Fibroblast of lung (primary cell): ENCODE data around the gene IHH. TPM values are rescaled to one million over a fixed set of nuclear protein-coding genes. Genes with fewer than 3 reads are reported as not detected.

Source experiments
- DNase-seq, 2 donors: peaks; one replicate each; pipeline versions ENCODE4 v3.0.0 to v3.0.0-alpha.2; 2010; ENCODE audit warnings: low read depth in 2 of 2
- H2AFZ ChIP-seq: 2 replicates; pipeline ENCODE4 v1.5.1; 2012; ENCODE audit warnings: low read length, control low read depth, inconsistent platforms
- H3K27ac ChIP-seq: 2 replicates; pipeline ENCODE4 v1.5.1; 2011; ENCODE audit warnings: low read length, control low read depth; ENCODE audit not compliant: insufficient read depth
- H3K27me3 ChIP-seq: 2 replicates; pipeline ENCODE4 v1.5.1; 2011; ENCODE audit warnings: mild to moderate bottlenecking, low read length; ENCODE audit not compliant: control insufficient read depth, insufficient read depth
- H3K36me3 ChIP-seq: 2 replicates; pipeline ENCODE4 v1.5.1; 2011; ENCODE audit warnings: low read length; ENCODE audit not compliant: control insufficient read depth, insufficient read depth
- H3K4me1 ChIP-seq: 2 replicates; pipeline ENCODE4 v1.5.1; 2011; ENCODE audit warnings: low read length; ENCODE audit not compliant: control insufficient read depth, insufficient read depth; ENCODE audit errors: extremely low read depth
- H3K4me2 ChIP-seq: 2 replicates; pipeline ENCODE4 v1.5.1; 2011; ENCODE audit warnings: low read length, control low read depth; ENCODE audit not compliant: insufficient read depth; ENCODE audit errors: extremely low read depth
- H3K4me3 ChIP-seq, 4 experiments: fragments of 200-600 bp in 1 of 4; sonication (generic) in 1 of 4; replicated peaks in 1 of 4; 2 replicates each; pipeline ENCODE4 v1.5.1; 2011 to 2016; ENCODE audit warnings: low read length in 4 of 4, low read depth in 3 of 4, mild to moderate bottlenecking in 3 of 4, control low read depth in 2 of 4, inconsistent platforms in 1 of 4, mixed read lengths in 1 of 4; ENCODE audit not compliant: insufficient read depth in 1 of 4; ENCODE audit errors: control extremely low read depth in 1 of 4
- H3K79me2 ChIP-seq: 2 replicates; pipeline ENCODE4 v1.5.1; 2012; ENCODE audit warnings: mild to moderate bottlenecking, low read length, inconsistent platforms; ENCODE audit not compliant: control insufficient read depth, insufficient read depth
- H3K9ac ChIP-seq: 2 replicates; pipeline ENCODE4 v1.5.1; 2011; ENCODE audit warnings: mild to moderate bottlenecking, low read length, control low read depth; ENCODE audit not compliant: insufficient read depth
- H3K9me3 ChIP-seq: 2 replicates; pipeline ENCODE4 v1.5.1; 2012; ENCODE audit warnings: low read depth, low read length; ENCODE audit not compliant: control insufficient read depth, insufficient read depth
- H4K20me1 ChIP-seq: 2 replicates; pipeline ENCODE4 v1.5.1; 2011; ENCODE audit warnings: low read length; ENCODE audit not compliant: control insufficient read depth, insufficient read depth; ENCODE audit errors: extremely low read depth
- EZH2 ChIP-seq: IDR thresholded peaks from 2 replicates; pipeline ENCODE4 v1.5.1; 2012; ENCODE audit warnings: low read length, control low read depth, mild to moderate bottlenecking; ENCODE audit errors: missing control alignments
- polyA plus RNA-seq, 2 donors: library from polyadenylated mRNA; depleted of rRNA in 1 of 2; stranded (reverse) in 1 of 2; unstranded in 1 of 2; fragments of >200 nt; gene quantifications; 2 replicates each; pipeline ENCODE4 v1.2.1, GENCODE V29; 2011 to 2012; ENCODE audit warnings: missing spikeins in 1 of 2
- total RNA-seq: library from RNA; depleted of rRNA; stranded (reverse); fragments of >200 nt; gene quantifications from 2 replicates; pipeline ENCODE4 v1.2.1, GENCODE V29; 2014
- TF ChIP-seq, protein P1 (sequence below), 2 donors: IDR thresholded peaks in 1 of 2; conservative IDR thresholded peaks in 1 of 2; 1 replicate in 1 of 2; 2 replicates in 1 of 2; pipeline ENCODE4 v1.5.1; 2011 to 2012; ENCODE audit warnings: low read length in 2 of 2, control low read depth in 1 of 2, inconsistent platforms in 1 of 2, low read depth in 1 of 2, mild to moderate bottlenecking in 1 of 2

IHH gene
- total and polyA plus RNA-seq, 2 donors (not counting 1 experiment from before 2014, with no cell fraction given) = not detected

DNA sequence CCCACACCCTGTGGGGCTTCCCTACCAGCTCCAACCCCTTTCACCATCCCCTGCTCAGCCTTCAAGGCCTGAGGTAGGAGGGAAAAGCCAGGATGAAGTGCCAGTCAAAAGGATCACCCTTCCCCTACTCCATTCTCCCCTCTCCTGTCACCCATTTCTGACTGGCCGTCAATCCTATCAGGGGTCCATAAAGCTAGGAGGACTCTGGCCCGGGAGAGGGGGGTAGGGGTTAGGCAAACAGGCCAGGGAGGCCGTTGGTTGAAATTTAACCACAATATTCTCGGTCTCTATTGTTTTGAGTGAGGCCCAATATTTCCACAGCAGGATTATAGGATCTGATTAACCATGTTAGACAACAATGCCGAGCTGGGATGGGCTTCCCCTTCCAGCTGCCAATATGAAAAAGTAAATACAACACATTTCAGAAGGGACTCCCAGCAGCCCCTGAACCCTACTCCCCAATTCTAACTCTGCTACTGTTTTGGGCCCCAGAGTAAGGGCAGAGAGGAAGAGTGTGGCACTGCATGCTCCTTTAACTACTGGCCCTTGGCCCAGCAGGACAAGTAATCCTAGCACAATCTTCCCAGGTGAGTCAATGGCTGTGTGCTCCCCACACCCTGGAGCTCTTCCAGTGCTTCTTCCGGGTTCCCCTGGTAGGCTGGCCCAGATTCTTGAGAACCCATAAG is 10.6 kb upstream of the IHH start:
- no peaks in the 10 kb centered on the region for H3K27me3 ChIP-seq
- no peak overlapping the region for H3K4me2 ChIP-seq
- no peaks in the 10 kb centered on the region for H3K36me3 ChIP-seq
- no peak for TF ChIP-seq EZH2
- TF ChIP-seq, protein P1, sequence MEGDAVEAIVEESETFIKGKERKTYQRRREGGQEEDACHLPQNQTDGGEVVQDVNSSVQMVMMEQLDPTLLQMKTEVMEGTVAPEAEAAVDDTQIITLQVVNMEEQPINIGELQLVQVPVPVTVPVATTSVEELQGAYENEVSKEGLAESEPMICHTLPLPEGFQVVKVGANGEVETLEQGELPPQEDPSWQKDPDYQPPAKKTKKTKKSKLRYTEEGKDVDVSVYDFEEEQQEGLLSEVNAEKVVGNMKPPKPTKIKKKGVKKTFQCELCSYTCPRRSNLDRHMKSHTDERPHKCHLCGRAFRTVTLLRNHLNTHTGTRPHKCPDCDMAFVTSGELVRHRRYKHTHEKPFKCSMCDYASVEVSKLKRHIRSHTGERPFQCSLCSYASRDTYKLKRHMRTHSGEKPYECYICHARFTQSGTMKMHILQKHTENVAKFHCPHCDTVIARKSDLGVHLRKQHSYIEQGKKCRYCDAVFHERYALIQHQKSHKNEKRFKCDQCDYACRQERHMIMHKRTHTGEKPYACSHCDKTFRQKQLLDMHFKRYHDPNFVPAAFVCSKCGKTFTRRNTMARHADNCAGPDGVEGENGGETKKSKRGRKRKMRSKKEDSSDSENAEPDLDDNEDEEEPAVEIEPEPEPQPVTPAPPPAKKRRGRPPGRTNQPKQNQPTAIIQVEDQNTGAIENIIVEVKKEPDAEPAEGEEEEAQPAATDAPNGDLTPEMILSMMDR (conservative IDR thresholded peaks at IDR 0.05 in 1 of 2, IDR thresholded peaks at IDR 0.05 in 1 of 2; ENCODE audit: low read depth in 1 of 2, low read length in 2 of 2) = no peak
- no peak overlapping the region for H3K27ac ChIP-seq
- H2AFZ ChIP-seq = no peak overlapping the region
- H3K4me3 ChIP-seq = no peak overlapping the region
- no peak overlapping the region for H3K9ac ChIP-seq
- no peaks in the 10 kb centered on the region for H3K4me1 ChIP-seq
- peak in 1 of 2 donors; percentile 38 for DNase-seq
- no peaks in the 10 kb centered on the region for H4K20me1 ChIP-seq
- H3K9me3 ChIP-seq = no peaks in the 10 kb centered on the region
- H3K79me2 ChIP-seq = no peaks in the 10 kb centered on the region

DNA sequence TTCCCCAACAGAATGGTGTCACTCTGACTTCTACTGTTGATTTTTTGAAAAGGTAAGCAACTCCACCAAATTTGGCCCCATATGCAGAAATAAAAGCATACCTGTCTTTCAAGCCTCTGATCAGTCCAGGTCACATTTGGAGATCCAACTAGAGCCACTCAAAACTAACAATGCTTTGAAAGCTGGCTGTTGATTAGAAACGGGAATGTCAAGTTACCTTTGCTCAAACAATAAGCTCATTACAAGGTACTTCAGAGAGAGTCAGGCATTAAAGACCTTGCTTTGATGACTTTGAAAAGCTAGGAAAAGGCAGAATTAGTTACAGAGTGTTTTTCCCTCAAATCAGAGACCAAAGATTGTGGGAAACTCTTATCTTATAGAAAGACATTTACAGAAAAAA is 4.8 kb upstream of the IHH start:
- Histone ChIP-seq H3K4me1 (no peaks in the 10 kb centered on the region), H3K4me2 (no peak overlapping the region)
- TF ChIP-seq, protein P1 (conservative IDR thresholded peaks at IDR 0.05 in 1 of 2, IDR thresholded peaks at IDR 0.05 in 1 of 2; ENCODE audit: low read depth in 1 of 2, low read length in 2 of 2) = no peak
- TF ChIP-seq EZH2 = no peak

DNA sequence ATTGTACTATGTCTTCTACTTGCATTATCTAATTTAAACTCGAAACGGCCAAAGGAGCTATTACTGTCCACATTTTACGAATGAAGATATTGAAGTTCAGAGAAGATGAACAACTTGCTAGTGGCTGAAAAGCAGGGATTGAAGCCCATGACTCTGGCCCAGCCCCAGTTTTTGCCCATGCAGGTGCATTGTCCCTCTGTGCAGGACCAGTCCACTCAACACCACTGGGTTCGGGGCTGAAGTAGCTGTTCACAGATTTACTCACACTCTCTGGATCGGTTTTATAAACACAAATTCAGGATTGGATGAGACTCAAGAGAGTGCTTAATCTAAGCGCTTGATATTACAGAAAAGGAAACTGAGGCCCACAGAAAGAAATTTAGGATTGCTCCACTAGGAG is 1.4 kb upstream of the IHH start:
- Histone ChIP-seq H3K9ac (no peak overlapping the region), H3K4me2 (no peak overlapping the region), H3K4me3 (no peak overlapping the region), H3K36me3 (no peaks in the 10 kb centered on the region), H3K9me3 (no peaks in the 10 kb centered on the region), H3K79me2 (no peaks in the 10 kb centered on the region), H3K4me1 (no peaks in the 10 kb centered on the region), H3K27me3 (peaks cover 56% of the 10 kb centered on the region), H4K20me1 (no peaks in the 10 kb centered on the region), H3K27ac (no peak overlapping the region), H2AFZ (no peak overlapping the region)
- TF ChIP-seq, protein P1 (conservative IDR thresholded peaks at IDR 0.05 in 1 of 2, IDR thresholded peaks at IDR 0.05 in 1 of 2; ENCODE audit: low read depth in 1 of 2, low read length in 2 of 2) = no peak
- no peak for TF ChIP-seq EZH2
- DNase-seq = no peak

More for the DNA sequence above, 4.8 kb upstream of the IHH start:
- Histone ChIP-seq H3K79me2 (no peaks in the 10 kb centered on the region), H3K4me3 (no peak overlapping the region), H3K9ac (no peak overlapping the region), H4K20me1 (no peaks in the 10 kb centered on the region), H3K27me3 (peaks cover 26% of the 10 kb centered on the region), H3K36me3 (no peaks in the 10 kb centered on the region), H3K9me3 (no peaks in the 10 kb centered on the region), H3K27ac (no peak overlapping the region), H2AFZ (no peak overlapping the region)
- DNase-seq = no peak
